ENCODE measurements around the gene KPNA3. TPM values are rescaled to one million over a fixed set of nuclear protein-coding genes. Genes with fewer than 3 reads are reported as not detected.
"Not testable (repeated sequence)": the region's sequence is repeated elsewhere in the genome, so short reads cannot be mapped to it uniquely, and the experiment has no call there.

The KPNA3 gene
- total and polyA plus RNA-seq, 7 experiments from 2014 or later = 17.0 to 38.7 (median 19.6) TPM

- H3K27ac ChIP-seq (ENCODE audit: low read depth, low read length) = no peak overlapping the region
- H3K36me3 Mint-ChIP-seq = no peaks in the 10 kb centered on the region
- intact Hi-C loops (cut with micrococcal nuclease) = no loop called here
- H3K9me3 Mint-ChIP-seq = peaks cover 0 to under 1% (median 0%) of the 10 kb centered on the region in 11 donors
- H3K4me3 ChIP-seq (ENCODE audit: low read length) = no peak overlapping the region
- no peak for ATAC-seq
- no peaks in the 10 kb centered on the region for H3K36me3 ChIP-seq (ENCODE audit: control insufficient read depth in 2 of 3, insufficient read depth in 3 of 3, low read length in 3 of 3)
- H3K27me3 ChIP-seq (ENCODE audit: control insufficient read depth in 2 of 2, insufficient read depth in 2 of 2, low read length in 2 of 2) = no peaks in the 10 kb centered on the region
- no peak for DNase-seq
- POLR2A ChIA-PET = no interaction called here
- H3K27me3 Mint-ChIP-seq = peaks cover 5 to 46% (median 14%) of the 10 kb centered on the region in 5 donors
- H3K4me3 Mint-ChIP-seq = no peak overlapping the region
- no peaks in the 10 kb centered on the region for H3K4me1 Mint-ChIP-seq
- H3K9me3 ChIP-seq (ENCODE audit: control insufficient read depth in 2 of 3, low read length in 3 of 3) = no peaks in the 10 kb centered on the region
- CTCF ChIA-PET = no interaction called here
- no peaks in the 10 kb centered on the region for H3K4me1 ChIP-seq (ENCODE audit: control insufficient read depth in 2 of 2, insufficient read depth in 2 of 2, low read length in 2 of 2)
- no peak overlapping the region for H3K27ac Mint-ChIP-seq
These were observed 18.4 kb upstream of the KPNA3 start for GRCh38 chr13:49810567-49811526.

GRCh38 chr13:49807681-49808080 lies 15.2 kb upstream of the KPNA3 start:
- Mint-ChIP-seq H3K27me3 (peaks cover 9 to 34% (median 11%) of the 10 kb centered on the region in 5 donors), H3K27ac (no peak overlapping the region), H3K4me3 (no peak overlapping the region), H3K4me1 (no peaks in the 10 kb centered on the region), H3K9me3 (peaks cover 0 to 1% (median 0%) of the 10 kb centered on the region in 11 donors), H3K36me3 (no peaks in the 10 kb centered on the region)
- Histone ChIP-seq H3K36me3 (ENCODE audit: control insufficient read depth in 2 of 3, insufficient read depth in 3 of 3, low read length in 3 of 3) (no peaks in the 10 kb centered on the region), H3K9me3 (ENCODE audit: control insufficient read depth in 2 of 3, low read length in 3 of 3) (no peaks in the 10 kb centered on the region), H3K4me3 (ENCODE audit: low read length) (no peak overlapping the region), H3K27me3 (ENCODE audit: control insufficient read depth in 2 of 2, insufficient read depth in 2 of 2, low read length in 2 of 2) (no peaks in the 10 kb centered on the region), H3K27ac (ENCODE audit: low read depth, low read length) (no peak overlapping the region), H3K4me1 (ENCODE audit: control insufficient read depth in 2 of 2, insufficient read depth in 2 of 2, low read length in 2 of 2) (no peaks in the 10 kb centered on the region)
- DNase-seq (no peak), ATAC-seq (no peak)
- intact Hi-C loops (cut with micrococcal nuclease) = no loop called here
- CTCF ChIA-PET = interaction anchor here (0.6 kb wide), 1 partner anchor 276 kb away, joined by 3 read pairs; no protein-coding TSS in a partner anchor
- POLR2A ChIA-PET = interaction anchor here (0.6 kb wide), 1 partner anchor 428 kb away, joined by 3 read pairs; no protein-coding TSS in a partner anchor

- Histone ChIP-seq H3K27me3 (ENCODE audit: control insufficient read depth in 2 of 2, insufficient read depth in 2 of 2, low read length in 2 of 2) (no peaks in the 10 kb centered on the region), H3K27ac (ENCODE audit: low read depth, low read length) (no peak overlapping the region), H3K4me3 (ENCODE audit: low read length) (no peak overlapping the region), H3K4me1 (ENCODE audit: control insufficient read depth in 2 of 2, insufficient read depth in 2 of 2, low read length in 2 of 2) (no peaks in the 10 kb centered on the region), H3K36me3 (ENCODE audit: control insufficient read depth in 2 of 3, insufficient read depth in 3 of 3, low read length in 3 of 3) (no peaks in the 10 kb centered on the region), H3K9me3 (ENCODE audit: control insufficient read depth in 2 of 3, low read length in 3 of 3) (no peaks in the 10 kb centered on the region)
- Mint-ChIP-seq H3K9me3 (peaks cover 0 to 1% (median 0%) of the 10 kb centered on the region in 11 donors), H3K4me1 (no peaks in the 10 kb centered on the region), H3K27me3 (peaks cover 9 to 32% (median 11%) of the 10 kb centered on the region in 5 donors), H3K4me3 (no peak overlapping the region), H3K27ac (no peak overlapping the region), H3K36me3 (no peaks in the 10 kb centered on the region)
- intact Hi-C loops (cut with micrococcal nuclease) = no loop called here
- no peak for ATAC-seq
- ChIA-PET POLR2A (interaction anchor here (0.7 to 1.2 kb wide), 3 partner anchors 13 to 110 kb away, joined by 4 to 5 read pairs (median 4); no protein-coding TSS in a partner anchor), CTCF (interaction anchor here (0.7 kb wide), 1 partner anchor 125 kb away, joined by 4 read pairs; no protein-coding TSS in a partner anchor)
- DNase-seq = no peak
These were observed 13.6 kb upstream of the KPNA3 start for GRCh38 chr13:49806126-49806536.

- CTCF ChIA-PET = interaction anchor here (0.5 to 1.8 kb wide), 2 partner anchors 10 to 520 kb away, joined by 3 to 4 read pairs; no protein-coding TSS in a partner anchor
These were observed 10.6 kb upstream of the KPNA3 start for GRCh38 chr13:49803047-49803446.

DNA sequence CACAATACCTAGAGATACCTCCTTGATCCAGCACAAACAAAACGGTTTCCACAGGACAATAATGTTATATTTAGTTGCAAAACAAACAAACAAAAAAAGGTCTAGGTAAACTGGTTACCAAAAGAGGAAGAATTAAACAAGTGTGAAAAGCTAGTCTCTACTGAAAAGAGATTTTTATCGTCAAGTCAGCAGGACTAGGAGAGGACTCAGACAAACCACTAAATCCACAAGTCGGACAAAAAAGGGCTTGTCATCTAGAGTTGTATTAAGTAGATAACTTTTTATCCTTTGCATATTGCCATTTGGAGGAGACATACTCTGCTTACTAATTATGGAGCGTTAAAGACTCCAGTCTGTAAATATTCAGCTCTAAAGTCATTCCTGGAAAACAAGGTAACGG lies 9.9 kb upstream of the KPNA3 start:
- no peaks in the 10 kb centered on the region for H3K27me3 ChIP-seq (ENCODE audit: control insufficient read depth in 2 of 2, insufficient read depth in 2 of 2, low read length in 2 of 2)
- Mint-ChIP-seq H3K27ac (no peak overlapping the region), H3K27me3 (peaks cover 0 to 24% (median 9%) of the 10 kb centered on the region in 5 donors), H3K4me1 (no peaks in the 10 kb centered on the region), H3K36me3 (no peaks in the 10 kb centered on the region), H3K9me3 (peaks cover 0 to 2% (median 0%) of the 10 kb centered on the region in 11 donors), H3K4me3 (no peak overlapping the region)
- intact Hi-C loops (cut with micrococcal nuclease) = no loop called here
- no peaks in the 10 kb centered on the region for H3K9me3 ChIP-seq (ENCODE audit: control insufficient read depth in 2 of 3, low read length in 3 of 3)
- DNase-seq (no peak), ATAC-seq (no peak)
- POLR2A ChIA-PET = no interaction called here
- H3K4me1 ChIP-seq (ENCODE audit: control insufficient read depth in 2 of 2, insufficient read depth in 2 of 2, low read length in 2 of 2) = no peaks in the 10 kb centered on the region
- no peak overlapping the region for H3K27ac ChIP-seq (ENCODE audit: low read depth, low read length)
- CTCF ChIA-PET = interaction anchor here (0.5 kb wide), 1 partner anchor 519 kb away, joined by 3 read pairs; no protein-coding TSS in a partner anchor
- no peak overlapping the region for H3K4me3 ChIP-seq (ENCODE audit: low read length)
- H3K36me3 ChIP-seq (ENCODE audit: control insufficient read depth in 2 of 3, insufficient read depth in 3 of 3, low read length in 3 of 3) = no peaks in the 10 kb centered on the region

More at GRCh38 chr13:49803047-49803446, 10.6 kb upstream of the KPNA3 start:
- DNase-seq; H3K4me1 ChIP-seq (ENCODE audit: control insufficient read depth in 2 of 2, insufficient read depth in 2 of 2, low read length in 2 of 2); H3K4me3 Mint-ChIP-seq; H3K27me3 ChIP-seq (ENCODE audit: control insufficient read depth in 2 of 2, insufficient read depth in 2 of 2, low read length in 2 of 2); H3K9me3 Mint-ChIP-seq; H3K27ac Mint-ChIP-seq; intact Hi-C loops (cut with micrococcal nuclease); H3K4me3 ChIP-seq (ENCODE audit: low read length); H3K4me1 Mint-ChIP-seq; H3K36me3 ChIP-seq (ENCODE audit: control insufficient read depth in 2 of 3, insufficient read depth in 3 of 3, low read length in 3 of 3); ATAC-seq; H3K36me3 Mint-ChIP-seq; H3K9me3 ChIP-seq (ENCODE audit: control insufficient read depth in 2 of 3, low read length in 3 of 3); H3K27ac ChIP-seq (ENCODE audit: low read depth, low read length); POLR2A ChIA-PET: not testable (repeated sequence)
- peaks cover 6 to 25% (median 9%) of the 10 kb centered on the region in 5 donors for H3K27me3 Mint-ChIP-seq

- ChIA-PET POLR2A (interaction anchor here (0.5 to 4.2 kb wide), 12 partner anchors 10 to 1759 kb away, joined by 3 to 18 read pairs (median 4); partner anchors contain the start of genes EBPL, FNDC3A, INTS6 and PHF11), CTCF (interaction anchor here (1.6 kb wide), 1 partner anchor 335 kb away, joined by 7 read pairs; no protein-coding TSS in a partner anchor)
- H3K9me3 ChIP-seq (ENCODE audit: control insufficient read depth in 2 of 3, low read length in 3 of 3) = no peaks in the 10 kb centered on the region
- H3K27me3 ChIP-seq (ENCODE audit: control insufficient read depth in 2 of 2, insufficient read depth in 2 of 2, low read length in 2 of 2) = no peaks in the 10 kb centered on the region
- peaks cover 19 to 23% of the 10 kb centered on the region in 2 donors for H3K4me1 ChIP-seq (ENCODE audit: control insufficient read depth in 2 of 2, insufficient read depth in 2 of 2, low read length in 2 of 2)
- Mint-ChIP-seq H3K27me3 (peaks cover 0 to 8% (median 3%) of the 10 kb centered on the region in 5 donors), H3K36me3 (peaks cover 0 to 9% (median 7%) of the 10 kb centered on the region in 5 donors), H3K4me1 (peaks cover 19 to 47% (median 33%) of the 10 kb centered on the region in 7 donors), H3K9me3 (peaks cover 0 to 4% (median 0%) of the 10 kb centered on the region in 11 donors), H3K27ac (peak overlapping the region; percentile 91 to 97 (median 96)), H3K4me3 (peak overlapping the region; percentile 87 to 99 (median 96))
- H3K4me3 ChIP-seq (ENCODE audit: low read length) = peak overlapping the region; percentile 68
- intact Hi-C loops (cut with micrococcal nuclease) = loop anchor here (1.0 to 10.0 kb wide), 20 partner anchors 17 to 1755 kb away; partner anchors contain the start of genes RCBTB1 (in 2 of the 2), CDADC1 (in 1 of the 2), INTS6 (in 1 of the 2) and LPAR6 (in 1 of the 2)
- H3K27ac ChIP-seq (ENCODE audit: low read depth, low read length) = peak overlapping the region; percentile 80
- no peaks in the 10 kb centered on the region for H3K36me3 ChIP-seq (ENCODE audit: control insufficient read depth in 2 of 3, insufficient read depth in 3 of 3, low read length in 3 of 3)
- ATAC-seq = no peak
- DNase-seq = peak; percentile 26 to 64 (median 45)
These were observed 552 bp downstream of the KPNA3 start for GRCh38 chr13:49791711-49792549.

Data from naive thymus-derived CD4-positive, alpha-beta T cell (primary cell).